Suprapubic skin (tissue), 4 donors: ENCODE measurements around the gene KCTD11. TPM values are rescaled to one million over a fixed set of nuclear protein-coding genes. Genes with fewer than 3 reads are reported as not detected.

Experiments used
- DNase-seq, 2 donors: peaks; one replicate each; pipeline ENCODE4 v3.0.0-alpha.2; 2019; ENCODE audit warnings: low spot score in 2 of 2
- H3K27ac ChIP-seq: fragments of 200-600 bp; sonication (generic); one replicate; pipeline ENCODE4 v1.5.1; 2019
- H3K27me3 ChIP-seq: fragments of 200-600 bp; sonication (generic); one replicate; pipeline ENCODE4 v1.5.1; 2019
- H3K36me3 ChIP-seq: fragments of 200-600 bp; sonication (generic); one replicate; pipeline ENCODE4 v1.5.1; 2019
- H3K4me1 ChIP-seq: fragments of 200-600 bp; sonication (generic); one replicate; pipeline ENCODE4 v1.5.1; 2019
- H3K4me3 ChIP-seq: fragments of 200-600 bp; sonication (generic); one replicate; pipeline ENCODE4 v1.5.1; 2019; ENCODE audit warnings: mild to moderate bottlenecking
- H3K9me3 ChIP-seq: fragments of 200-600 bp; sonication (generic); one replicate; pipeline ENCODE4 v1.5.1; 2019
- CTCF ChIP-seq, 2 donors: fragments of 200-600 bp in 1 of 2; fragments of 450-650 bp in 1 of 2; sonication (generic) in 1 of 2; IDR thresholded peaks; one replicate each; pipeline ENCODE4 v1.5.1; 2016 to 2019; ENCODE audit warnings: antibody characterized with exemption in 2 of 2, mild to moderate bottlenecking in 1 of 2, moderate library complexity in 1 of 2
- EP300 ChIP-seq: sonication (generic); formaldehyde crosslinking; IDR thresholded peaks from one replicate; pipeline ENCODE4 v1.6.1; 2017; ENCODE audit warnings: antibody characterized with exemption
- POLR2A ChIP-seq, 2 donors: fragments of 450-650 bp; IDR thresholded peaks; one replicate each; pipeline ENCODE4 v1.6.1; 2017; ENCODE audit warnings: antibody characterized with exemption in 2 of 2, mild to moderate bottlenecking in 2 of 2, moderate library complexity in 2 of 2
- POLR2AphosphoS5 ChIP-seq, 3 donors: sonication (generic); formaldehyde crosslinking; IDR thresholded peaks; one replicate each; pipeline ENCODE4 v1.6.1; 2017; ENCODE audit warnings: antibody characterized with exemption in 3 of 3
- WGBS: methylation state at CpG from one replicate; pipeline ENCODE4 v1.1.5; 2018; 5-methylcytosine and 5-hydroxymethylcytosine counted together
- total RNA-seq, 4 donors: library from RNA; depleted of rRNA; stranded (reverse); fragments of >200 nt; gene quantifications; one replicate each; pipeline ENCODE4 v1.1.0, GENCODE V29; 2016

KCTD11 gene
- total RNA-seq, 4 donors from 2014 or later: 9.1 to 50.1 (median 32.4) TPM

- Histone ChIP-seq H3K4me1 (peaks cover 37% of the 10 kb centered on the region), H3K36me3 (peaks cover 7% of the 10 kb centered on the region), H3K4me3 (peak within 1 kb of the TSS; percentile 71), H3K9me3 (no peaks in the 10 kb centered on the region), H3K27me3 (no peaks in the 10 kb centered on the region), H3K27ac (peak within 1 kb of the TSS; percentile 89)
- under 1% methylated on average over 34 of the region's 49 CpGs for WGBS
- peak; percentile 99 to 100 for DNase-seq
- peak in 1 of 2 donors; percentile 73 for TF ChIP-seq POLR2A (IDR thresholded peaks at IDR 0.05)
- peak in 2 of 3 donors; percentile 37 to 89 for TF ChIP-seq POLR2AphosphoS5 (IDR thresholded peaks at IDR 0.05)
- no peak for TF ChIP-seq CTCF (IDR thresholded peaks at IDR 0.05)
- TF ChIP-seq EP300: no peak
These were observed 52.2 kb downstream of the KCTD11 start, which contains the start of gene TMEM256 for GRCh38 chr17:7403977-7404736. TSS of gene TMEM256 (minus strand) at chr17:7404097. CDS start at chr17:7404084, 13 bp downstream.

Other genes with a start within 250 kb of the KCTD11 start
- 10 to 100 TPM in 1 of 4 donors, 1 to 10 TPM in 3; 3.4 to 11.8 (median 6.8) TPM for gene ASGR2, start 237.3 kb upstream of the KCTD11 start, total RNA-seq
- 1 to 10 TPM; 1.3 to 2.3 (median 2.0) TPM for gene ASGR1, start 172.8 kb upstream of the KCTD11 start, total RNA-seq
- 10 to 100 TPM in 1 of 4 donors, 1 to 10 TPM in 3; 2.9 to 12.7 (median 3.2) TPM for gene DLG4, start 132.3 kb upstream of the KCTD11 start, total RNA-seq
- gene ACADVL, start 132.2 kb upstream of the KCTD11 start, total RNA-seq: 1,000 to 10,000 TPM in 1 of 4 donors, 100 to 1,000 TPM in 3; 565 to 1,687 (median 703) TPM
- gene DVL2, start 117.6 kb upstream of the KCTD11 start, total RNA-seq: 10 to 100 TPM; 53.2 to 78.1 (median 55.5) TPM
- 10 to 100 TPM; 19.0 to 35.0 (median 29.1) TPM for gene PHF23, start 112.7 kb upstream of the KCTD11 start, total RNA-seq
- gene GABARAP, start 109.7 kb upstream of the KCTD11 start, total RNA-seq: 100 to 1,000 TPM; 446 to 840 (median 533) TPM
- 10 to 100 TPM; 54.7 to 80.6 (median 72.1) TPM for gene CTDNEP1, start 100.4 kb upstream of the KCTD11 start, total RNA-seq
- 10 to 100 TPM; 13.6 to 29.7 (median 20.3) TPM for gene ELP5, start 99.9 kb upstream of the KCTD11 start, total RNA-seq
- gene CLDN7, start 89.7 kb upstream of the KCTD11 start, total RNA-seq: 10 to 100 TPM in 2 of 4 donors, 1 to 10 TPM in 2; 7.7 to 14.5 (median 11.0) TPM
- gene SLC2A4, start 70.4 kb upstream of the KCTD11 start, total RNA-seq: 10 to 100 TPM in 2 of 4 donors, 1 to 10 TPM in 2; 2.4 to 19.4 (median 10.8) TPM
- 1 to 10 TPM; 1.9 to 9.7 (median 4.0) TPM for gene YBX2, start 57.5 kb upstream of the KCTD11 start, total RNA-seq
- gene EIF5A, start 44.5 kb upstream of the KCTD11 start, total RNA-seq: 100 to 1,000 TPM; 172 to 314 (median 239) TPM
- gene GPS2, start 36.8 kb upstream of the KCTD11 start, total RNA-seq: 100 to 1,000 TPM in 1 of 4 donors, 10 to 100 TPM in 3; 77.4 to 123 (median 87.0) TPM
- 10 to 100 TPM; 11.7 to 51.3 (median 20.6) TPM for gene NEURL4, start 22.8 kb upstream of the KCTD11 start, total RNA-seq
- gene ACAP1, start 15.6 kb upstream of the KCTD11 start, total RNA-seq: 10 to 100 TPM in 1 of 4 donors, 1 to 10 TPM in 2, under 1 TPM in 1; 0.70 to 12.4 (median 4.5) TPM
- under 1 TPM in 1 of 4 donors, not detected in 3; 0.44 TPM for gene TMEM95, start 3.0 kb downstream of the KCTD11 start, total RNA-seq
- 10 to 100 TPM; 15.3 to 42.9 (median 20.7) TPM for gene TNK1, start 28.9 kb downstream of the KCTD11 start, total RNA-seq
- 10 to 100 TPM; 21.6 to 55.3 (median 40.7) TPM for gene PLSCR3, start 42.4 kb downstream of the KCTD11 start, total RNA-seq
- gene TMEM256, start 51.9 kb downstream of the KCTD11 start, total RNA-seq: 100 to 1,000 TPM in 2 of 4 donors, 10 to 100 TPM in 2; 53.5 to 128 (median 89.6) TPM
- 10 to 100 TPM in 1 of 4 donors, 1 to 10 TPM in 3; 5.9 to 17.9 (median 8.1) TPM for gene NLGN2, start 55.7 kb downstream of the KCTD11 start, total RNA-seq
- gene SPEM1, start 68.2 kb downstream of the KCTD11 start, total RNA-seq: not detected
- gene SPEM2, start 73.5 kb downstream of the KCTD11 start, total RNA-seq: not detected
- not detected for gene SPEM3, start 76.7 kb downstream of the KCTD11 start, total RNA-seq
- gene TMEM102, start 83.3 kb downstream of the KCTD11 start, total RNA-seq: 10 to 100 TPM; 18.7 to 24.5 (median 19.5) TPM
- gene FGF11, start 87.3 kb downstream of the KCTD11 start, total RNA-seq: 10 to 100 TPM; 10.3 to 28.5 (median 12.5) TPM
- 10 to 100 TPM in 2 of 4 donors, 1 to 10 TPM in 2; 7.3 to 11.3 (median 9.7) TPM for gene CHRNB1, start 92.9 kb downstream of the KCTD11 start, total RNA-seq
- gene ZBTB4, start 127.5 kb downstream of the KCTD11 start, total RNA-seq: 10 to 100 TPM; 36.1 to 65.7 (median 45.3) TPM
- not detected for gene SLC35G6, start 129.3 kb downstream of the KCTD11 start, total RNA-seq
- 100 to 1,000 TPM; 104 to 194 (median 140) TPM for gene POLR2A, start 132.2 kb downstream of the KCTD11 start, total RNA-seq
- 10 to 100 TPM; 12.7 to 28.4 (median 18.0) TPM for gene TNFSF12, start 196.9 kb downstream of the KCTD11 start, total RNA-seq
- gene TNFSF13, start 206.6 kb downstream of the KCTD11 start, total RNA-seq: 10 to 100 TPM in 3 of 4 donors, 1 to 10 TPM in 1; 9.6 to 26.6 (median 15.5) TPM
- gene SENP3, start 209.8 kb downstream of the KCTD11 start, total RNA-seq: 10 to 100 TPM; 40.2 to 53.5 (median 51.6) TPM
- gene CD68, start 227.5 kb downstream of the KCTD11 start, total RNA-seq: 10 to 100 TPM in 1 of 4 donors, 1 to 10 TPM in 3; 5.0 to 13.2 (median 9.6) TPM
- 100 to 1,000 TPM in 1 of 4 donors, 10 to 100 TPM in 3; 54.3 to 104 (median 86.3) TPM for gene MPDU1, start 231.7 kb downstream of the KCTD11 start, total RNA-seq
- 100 to 1,000 TPM in 2 of 4 donors, 10 to 100 TPM in 2; 68.0 to 140 (median 102) TPM for gene SOX15, start 237.9 kb downstream of the KCTD11 start, total RNA-seq